GM19193 (cell line): Measurements from ENCODE around the gene DHX9.

ENCODE experiments used
- POLR2A ChIP-seq: IDR thresholded peaks from 4 replicates; pipeline ENCODE4 v1.6.1; 2011; ENCODE audit not compliant: insufficient read depth, insufficient read length; ENCODE audit errors: extremely low read depth

The DHX9 gene

DNA sequence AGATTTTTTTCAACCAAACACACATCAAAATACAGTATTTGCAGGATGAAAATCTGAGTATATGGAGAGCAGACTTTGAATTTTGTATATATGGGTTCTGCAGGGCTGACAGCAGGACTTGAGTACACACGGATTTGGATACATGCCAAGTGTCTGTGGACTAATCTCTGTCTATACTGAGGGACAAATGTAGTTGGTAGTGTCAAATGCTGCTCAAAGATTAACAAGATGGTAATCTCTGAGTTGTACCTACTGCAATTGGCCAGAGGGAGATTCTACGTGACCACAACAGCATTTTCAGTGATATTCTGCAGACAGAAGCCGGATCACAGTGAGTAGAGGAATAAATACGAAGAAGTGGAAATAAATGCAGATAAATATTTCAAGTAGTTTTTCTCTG lies 70.4 kb downstream of the DHX9 start:
- no peak for TF ChIP-seq POLR2A

DNA sequence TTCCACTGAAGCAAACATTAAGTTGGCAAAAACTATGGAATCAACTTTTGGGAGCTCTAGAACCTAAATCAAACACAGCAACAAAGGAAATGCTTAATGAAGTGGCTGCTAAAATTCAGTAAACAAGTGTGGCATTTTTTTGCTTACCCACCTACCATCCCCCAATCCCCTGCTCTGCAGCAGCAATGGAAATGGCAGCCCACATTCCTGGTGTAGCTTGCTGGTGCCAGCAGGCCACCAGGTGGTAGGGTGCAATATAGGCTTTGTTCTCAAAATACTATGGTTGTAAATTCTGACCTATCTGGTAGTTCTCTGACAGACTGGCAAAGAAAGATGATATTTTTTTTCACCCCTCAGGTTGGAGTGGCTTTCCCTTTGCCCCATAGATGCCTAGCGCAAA lies 71.0 kb downstream of the DHX9 start:
- TF ChIP-seq POLR2A, result no peak

DNA sequence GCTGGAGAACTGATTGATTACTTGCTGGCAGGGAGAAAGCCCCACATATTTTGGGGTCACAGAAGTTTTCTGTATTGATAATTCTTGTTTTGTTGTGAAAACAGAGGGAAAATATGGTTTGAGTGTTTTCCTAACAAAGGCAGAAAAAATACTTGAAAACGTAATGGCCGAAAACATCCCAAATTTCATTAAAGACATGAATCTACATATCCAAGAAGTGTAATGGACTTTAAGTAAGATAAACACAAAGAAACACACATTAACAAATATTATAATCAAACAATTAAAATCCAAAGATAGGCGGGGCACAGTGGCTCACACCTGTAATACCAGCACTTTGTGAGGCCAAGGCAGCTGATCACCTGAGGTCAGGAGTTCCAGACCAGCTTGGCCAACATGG lies 74.3 kb downstream of the DHX9 start:
- no peak for TF ChIP-seq POLR2A

DNA sequence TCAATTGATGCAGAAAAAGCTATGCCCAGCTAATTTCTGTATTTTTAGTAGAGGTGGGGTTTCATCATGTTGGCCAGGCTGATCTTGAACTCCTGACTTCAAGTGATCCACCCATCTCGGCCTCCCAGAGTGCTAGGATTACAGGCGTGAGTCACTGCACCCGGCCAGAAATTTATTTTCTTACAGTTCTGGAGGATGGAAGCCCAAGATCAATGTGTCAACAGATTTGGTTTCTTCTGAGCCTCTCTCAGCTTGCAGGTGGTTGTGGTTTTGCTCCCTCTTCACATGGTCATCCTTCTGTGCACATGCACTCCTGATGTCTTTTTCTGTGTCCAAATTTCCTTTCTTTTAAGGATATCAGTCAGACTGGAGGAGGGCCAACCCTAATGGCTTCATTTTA lies 78.2 kb downstream of the DHX9 start:
- no peak for TF ChIP-seq POLR2A

DNA sequence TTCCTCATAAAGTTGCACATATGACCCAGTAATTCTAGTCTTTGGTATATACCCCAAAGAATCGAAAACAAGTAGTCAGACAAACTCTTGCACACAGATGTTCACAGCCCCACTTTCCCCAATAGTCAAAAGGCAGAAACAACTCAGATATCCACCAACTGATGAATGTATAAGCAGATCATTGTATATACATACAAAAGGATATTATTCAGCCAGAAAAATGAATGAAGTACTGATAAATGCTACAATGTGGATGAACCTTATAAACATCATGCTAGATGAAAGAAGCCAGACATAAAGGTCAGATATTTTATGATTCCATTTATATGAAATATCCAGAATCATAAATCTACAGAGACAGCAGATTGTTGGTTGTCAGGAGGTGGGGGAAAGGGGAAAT lies 86.5 kb downstream of the DHX9 start:
- TF ChIP-seq POLR2A, result no peak

DNA sequence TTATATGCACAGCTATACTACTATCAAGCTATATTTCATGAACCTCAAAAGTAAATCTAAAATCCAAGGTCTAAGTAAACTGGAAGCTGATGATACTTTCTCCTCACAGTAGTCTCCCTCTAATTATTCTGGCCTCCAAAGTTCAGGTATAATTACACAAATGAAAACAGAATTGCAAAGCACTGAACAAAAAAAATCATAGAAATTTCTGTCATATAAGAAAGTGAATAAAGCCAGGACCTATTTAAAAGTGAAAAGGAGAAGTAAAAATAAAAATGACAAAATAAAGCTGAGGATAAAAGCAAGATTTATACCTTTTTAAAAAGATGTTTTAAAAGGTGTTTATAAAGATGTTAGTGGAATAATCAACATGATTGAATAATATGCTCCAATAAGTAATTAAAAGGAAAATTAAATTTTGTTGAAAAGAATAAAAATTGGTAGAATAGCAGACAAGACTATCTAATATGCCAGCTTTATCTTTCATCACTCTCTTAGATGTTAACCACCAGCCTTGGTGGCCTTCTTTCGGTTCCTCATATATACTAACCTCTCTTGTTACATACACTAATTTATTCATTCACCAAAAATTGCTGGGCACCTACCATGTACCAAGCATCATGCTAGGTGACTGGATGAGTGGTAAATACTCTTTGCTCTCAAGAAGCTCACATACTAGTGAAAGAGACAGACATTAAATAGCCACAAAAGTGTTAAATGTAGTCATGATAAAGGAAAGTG lies 88.7 kb downstream of the DHX9 start:
- TF ChIP-seq POLR2A, result no peak

DNA sequence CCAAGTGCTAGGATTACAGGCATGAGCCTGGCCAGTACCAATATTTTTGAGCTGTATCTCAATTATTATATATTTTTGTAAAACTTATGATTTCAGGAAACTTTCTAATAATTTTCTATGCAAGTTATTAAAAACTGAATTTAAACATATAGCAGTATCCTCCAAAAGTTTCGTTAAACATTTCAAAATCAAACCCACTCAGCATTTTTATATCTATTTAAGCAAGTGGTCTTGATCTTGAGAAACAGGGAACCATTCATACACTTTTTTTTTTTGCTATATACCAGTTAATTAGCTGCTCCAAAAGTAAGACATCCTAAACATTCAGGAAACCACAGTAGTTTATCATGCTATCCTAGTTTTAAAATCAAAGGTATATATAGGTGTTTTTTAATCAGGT lies 91.8 kb downstream of the DHX9 start:
- no peak for TF ChIP-seq POLR2A

DNA sequence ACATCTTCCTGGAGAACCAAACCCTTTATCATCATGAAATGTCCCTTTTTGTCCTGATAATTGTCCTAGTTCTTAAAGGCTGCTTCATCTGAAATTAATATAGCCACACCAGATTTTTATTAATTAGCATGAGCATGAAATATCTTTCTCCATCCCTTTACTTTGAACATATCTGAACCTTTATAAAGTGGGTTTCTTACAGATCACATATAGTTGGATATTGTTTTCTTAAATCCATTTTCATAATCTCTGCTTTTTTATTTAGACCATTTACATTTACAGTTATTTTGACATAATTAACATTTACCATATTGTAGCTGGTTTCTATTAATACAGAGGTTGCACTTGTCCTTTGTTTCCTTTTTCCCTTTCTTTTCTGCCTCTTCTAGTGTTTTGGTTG lies 96.6 kb downstream of the DHX9 start:
- TF ChIP-seq POLR2A, result no peak
